H1 (cell line): ENCODE results near the gene CD300A. TPM values are rescaled to one million over a fixed set of nuclear protein-coding genes. Genes with fewer than 3 reads are reported as not detected.

Source experiments
- ATF3 ChIP-seq: IDR thresholded peaks from 2 replicates; pipeline ENCODE4 v1.6.1; 2011; ENCODE audit warnings: low read depth, mild to moderate bottlenecking, low read length; ENCODE audit not compliant: insufficient read depth
- CHD2 ChIP-seq: IDR thresholded peaks from 2 replicates; pipeline ENCODE4 v1.6.1; 2012; ENCODE audit warnings: low read length, improper control_type of control experiment
- KDM1A ChIP-seq: fragments of 200-600, 300-600 bp; sonication (generic); IDR thresholded peaks from 2 replicates; pipeline ENCODE4 v1.7.1; 2016; ENCODE audit warnings: mild to moderate bottlenecking, low read length, borderline replicate concordance
- NRF1 ChIP-seq: IDR thresholded peaks from 2 replicates; pipeline ENCODE4 v1.6.1; 2011; ENCODE audit warnings: mild to moderate bottlenecking, low read depth, low read length, improper control_type of control experiment
- SIRT6 ChIP-seq: IDR thresholded peaks from one replicate; pipeline ENCODE4 v1.7.1; 2012; ENCODE audit warnings: low read length, inconsistent platforms
- TCF12 ChIP-seq: IDR thresholded peaks from 2 replicates; pipeline ENCODE4 v1.6.1; 2011; ENCODE audit warnings: low read depth, mild to moderate bottlenecking, low read length
- polyA plus RNA-seq, 7 experiments: library from polyadenylated mRNA; depleted of rRNA in 3 of 7; stranded (reverse) in 5 of 7; unstranded in 2 of 7; fragments of >200 nt in 5 of 7; fragments of 200-250 nt in 2 of 7; gene quantifications; 1 replicate in 5 of 7; 2 replicates in 1 of 7; 4 replicates in 1 of 7; pipeline versions ENCODE4 v1.2.1 to v1.2.3, GENCODE V29; 2011 to 2013; ENCODE audit warnings: missing spikeins in 2 of 7, mixed read lengths in 2 of 7
- total RNA-seq: library from RNA; stranded (reverse); fragmentation: NEBNext Ultra II Directional; extraction: Animal tissue kit (Norgen Biotek cat#: 25700); gene quantifications from 2 replicates; pipeline ENCODE4 v1.2.1, GENCODE V29; 2021
- TF ChIP-seq, protein P1 (sequence below): fragments of 300-600 bp; sonication (generic); IDR thresholded peaks from 2 replicates; pipeline ENCODE4 v1.7.1; 2012; ENCODE audit warnings: low read length, moderate library complexity, mild to moderate bottlenecking, inconsistent platforms; ENCODE audit not compliant: insufficient replicate concordance

CD300A gene
- total and polyA plus RNA-seq, 2 of the 8 experiments (the other 6 are each of a cell fraction or from before 2014, with no cell fraction given) = 0.52 to 1.3 TPM

- TF ChIP-seq, protein P1, sequence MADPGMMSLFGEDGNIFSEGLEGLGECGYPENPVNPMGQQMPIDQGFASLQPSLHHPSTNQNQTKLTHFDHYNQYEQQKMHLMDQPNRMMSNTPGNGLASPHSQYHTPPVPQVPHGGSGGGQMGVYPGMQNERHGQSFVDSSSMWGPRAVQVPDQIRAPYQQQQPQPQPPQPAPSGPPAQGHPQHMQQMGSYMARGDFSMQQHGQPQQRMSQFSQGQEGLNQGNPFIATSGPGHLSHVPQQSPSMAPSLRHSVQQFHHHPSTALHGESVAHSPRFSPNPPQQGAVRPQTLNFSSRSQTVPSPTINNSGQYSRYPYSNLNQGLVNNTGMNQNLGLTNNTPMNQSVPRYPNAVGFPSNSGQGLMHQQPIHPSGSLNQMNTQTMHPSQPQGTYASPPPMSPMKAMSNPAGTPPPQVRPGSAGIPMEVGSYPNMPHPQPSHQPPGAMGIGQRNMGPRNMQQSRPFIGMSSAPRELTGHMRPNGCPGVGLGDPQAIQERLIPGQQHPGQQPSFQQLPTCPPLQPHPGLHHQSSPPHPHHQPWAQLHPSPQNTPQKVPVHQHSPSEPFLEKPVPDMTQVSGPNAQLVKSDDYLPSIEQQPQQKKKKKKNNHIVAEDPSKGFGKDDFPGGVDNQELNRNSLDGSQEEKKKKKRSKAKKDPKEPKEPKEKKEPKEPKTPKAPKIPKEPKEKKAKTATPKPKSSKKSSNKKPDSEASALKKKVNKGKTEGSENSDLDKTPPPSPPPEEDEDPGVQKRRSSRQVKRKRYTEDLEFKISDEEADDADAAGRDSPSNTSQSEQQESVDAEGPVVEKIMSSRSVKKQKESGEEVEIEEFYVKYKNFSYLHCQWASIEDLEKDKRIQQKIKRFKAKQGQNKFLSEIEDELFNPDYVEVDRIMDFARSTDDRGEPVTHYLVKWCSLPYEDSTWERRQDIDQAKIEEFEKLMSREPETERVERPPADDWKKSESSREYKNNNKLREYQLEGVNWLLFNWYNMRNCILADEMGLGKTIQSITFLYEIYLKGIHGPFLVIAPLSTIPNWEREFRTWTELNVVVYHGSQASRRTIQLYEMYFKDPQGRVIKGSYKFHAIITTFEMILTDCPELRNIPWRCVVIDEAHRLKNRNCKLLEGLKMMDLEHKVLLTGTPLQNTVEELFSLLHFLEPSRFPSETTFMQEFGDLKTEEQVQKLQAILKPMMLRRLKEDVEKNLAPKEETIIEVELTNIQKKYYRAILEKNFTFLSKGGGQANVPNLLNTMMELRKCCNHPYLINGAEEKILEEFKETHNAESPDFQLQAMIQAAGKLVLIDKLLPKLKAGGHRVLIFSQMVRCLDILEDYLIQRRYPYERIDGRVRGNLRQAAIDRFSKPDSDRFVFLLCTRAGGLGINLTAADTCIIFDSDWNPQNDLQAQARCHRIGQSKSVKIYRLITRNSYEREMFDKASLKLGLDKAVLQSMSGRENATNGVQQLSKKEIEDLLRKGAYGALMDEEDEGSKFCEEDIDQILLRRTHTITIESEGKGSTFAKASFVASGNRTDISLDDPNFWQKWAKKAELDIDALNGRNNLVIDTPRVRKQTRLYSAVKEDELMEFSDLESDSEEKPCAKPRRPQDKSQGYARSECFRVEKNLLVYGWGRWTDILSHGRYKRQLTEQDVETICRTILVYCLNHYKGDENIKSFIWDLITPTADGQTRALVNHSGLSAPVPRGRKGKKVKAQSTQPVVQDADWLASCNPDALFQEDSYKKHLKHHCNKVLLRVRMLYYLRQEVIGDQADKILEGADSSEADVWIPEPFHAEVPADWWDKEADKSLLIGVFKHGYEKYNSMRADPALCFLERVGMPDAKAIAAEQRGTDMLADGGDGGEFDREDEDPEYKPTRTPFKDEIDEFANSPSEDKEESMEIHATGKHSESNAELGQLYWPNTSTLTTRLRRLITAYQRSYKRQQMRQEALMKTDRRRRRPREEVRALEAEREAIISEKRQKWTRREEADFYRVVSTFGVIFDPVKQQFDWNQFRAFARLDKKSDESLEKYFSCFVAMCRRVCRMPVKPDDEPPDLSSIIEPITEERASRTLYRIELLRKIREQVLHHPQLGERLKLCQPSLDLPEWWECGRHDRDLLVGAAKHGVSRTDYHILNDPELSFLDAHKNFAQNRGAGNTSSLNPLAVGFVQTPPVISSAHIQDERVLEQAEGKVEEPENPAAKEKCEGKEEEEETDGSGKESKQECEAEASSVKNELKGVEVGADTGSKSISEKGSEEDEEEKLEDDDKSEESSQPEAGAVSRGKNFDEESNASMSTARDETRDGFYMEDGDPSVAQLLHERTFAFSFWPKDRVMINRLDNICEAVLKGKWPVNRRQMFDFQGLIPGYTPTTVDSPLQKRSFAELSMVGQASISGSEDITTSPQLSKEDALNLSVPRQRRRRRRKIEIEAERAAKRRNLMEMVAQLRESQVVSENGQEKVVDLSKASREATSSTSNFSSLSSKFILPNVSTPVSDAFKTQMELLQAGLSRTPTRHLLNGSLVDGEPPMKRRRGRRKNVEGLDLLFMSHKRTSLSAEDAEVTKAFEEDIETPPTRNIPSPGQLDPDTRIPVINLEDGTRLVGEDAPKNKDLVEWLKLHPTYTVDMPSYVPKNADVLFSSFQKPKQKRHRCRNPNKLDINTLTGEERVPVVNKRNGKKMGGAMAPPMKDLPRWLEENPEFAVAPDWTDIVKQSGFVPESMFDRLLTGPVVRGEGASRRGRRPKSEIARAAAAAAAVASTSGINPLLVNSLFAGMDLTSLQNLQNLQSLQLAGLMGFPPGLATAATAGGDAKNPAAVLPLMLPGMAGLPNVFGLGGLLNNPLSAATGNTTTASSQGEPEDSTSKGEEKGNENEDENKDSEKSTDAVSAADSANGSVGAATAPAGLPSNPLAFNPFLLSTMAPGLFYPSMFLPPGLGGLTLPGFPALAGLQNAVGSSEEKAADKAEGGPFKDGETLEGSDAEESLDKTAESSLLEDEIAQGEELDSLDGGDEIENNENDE = no peak
- TF ChIP-seq ATF3 (no peak), SIRT6 (no peak), KDM1A (no peak), TCF12 (no peak), CHD2 (no peak), NRF1 (no peak)
Measured at GRCh38 chr17:74449306-74449705, 17.1 kb upstream of the CD300A start (continued).
